ENCODE measurements around the gene SNCB. TPM values are rescaled to one million over a fixed set of nuclear protein-coding genes. Genes with fewer than 3 reads are reported as not detected.

SNCB gene
- total RNA-seq, 1 donor from 2014 or later = 0.16 TPM

DNA sequence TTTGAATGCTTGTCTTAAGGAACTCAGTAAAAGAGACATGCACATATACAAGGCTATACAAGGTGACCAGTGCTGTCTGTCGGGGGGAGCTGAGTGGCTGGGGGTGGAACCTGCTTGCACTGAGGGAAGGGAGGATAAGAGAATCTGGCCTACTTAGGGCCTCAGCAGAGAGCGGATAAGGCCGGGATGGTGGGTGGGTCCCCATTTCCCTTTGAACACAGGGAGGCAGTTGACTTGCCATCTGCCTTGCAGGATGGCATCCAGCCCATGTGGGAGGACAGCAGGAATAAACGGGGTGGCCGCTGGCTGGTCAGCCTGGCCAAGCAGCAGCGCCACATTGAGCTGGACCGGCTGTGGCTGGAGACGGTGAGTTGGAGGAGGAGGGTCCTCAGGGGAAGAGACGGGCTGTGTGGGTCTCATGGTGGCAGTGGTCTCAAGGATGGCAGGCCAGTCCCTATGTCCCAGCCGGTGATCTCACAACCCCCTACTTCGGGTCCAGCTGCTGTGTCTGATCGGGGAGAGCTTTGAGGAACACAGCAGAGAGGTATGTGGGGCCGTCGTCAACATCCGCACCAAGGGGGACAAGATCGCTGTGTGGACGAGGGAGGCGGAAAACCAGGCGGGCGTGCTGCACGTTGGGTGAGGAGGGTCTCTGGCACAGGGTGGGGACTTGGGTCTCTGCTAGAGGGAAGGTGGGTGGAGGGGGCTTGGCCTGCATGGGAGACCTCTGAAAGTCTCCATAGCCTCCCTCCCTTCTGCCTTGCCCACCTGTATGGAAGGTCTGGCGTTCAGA lies 14.7 kb upstream of the SNCB start:
- no peak for DNase-seq (ENCODE audit: low read depth)

DNA sequence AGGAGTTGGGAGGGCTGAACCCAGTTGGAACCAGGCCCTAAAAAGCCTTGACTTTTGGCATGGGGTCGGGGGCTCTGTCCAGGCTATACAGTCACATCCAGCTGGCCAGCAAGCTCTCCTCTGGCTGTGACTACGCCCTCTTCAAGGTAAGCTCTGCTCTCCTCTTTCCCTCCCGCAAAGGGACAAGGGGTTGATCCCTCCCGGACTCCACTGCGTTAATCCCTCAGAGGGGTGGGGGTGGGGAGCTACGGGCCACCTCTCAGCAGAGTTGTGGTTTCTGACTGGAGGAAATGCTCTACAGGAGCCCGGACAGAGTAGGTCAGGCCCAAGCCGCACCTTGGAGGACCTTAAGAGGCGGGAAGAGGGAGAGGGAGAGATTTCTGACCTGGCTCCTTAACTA lies 14.0 kb upstream of the SNCB start:
- no peak for DNase-seq (ENCODE audit: low read depth)

DNA sequence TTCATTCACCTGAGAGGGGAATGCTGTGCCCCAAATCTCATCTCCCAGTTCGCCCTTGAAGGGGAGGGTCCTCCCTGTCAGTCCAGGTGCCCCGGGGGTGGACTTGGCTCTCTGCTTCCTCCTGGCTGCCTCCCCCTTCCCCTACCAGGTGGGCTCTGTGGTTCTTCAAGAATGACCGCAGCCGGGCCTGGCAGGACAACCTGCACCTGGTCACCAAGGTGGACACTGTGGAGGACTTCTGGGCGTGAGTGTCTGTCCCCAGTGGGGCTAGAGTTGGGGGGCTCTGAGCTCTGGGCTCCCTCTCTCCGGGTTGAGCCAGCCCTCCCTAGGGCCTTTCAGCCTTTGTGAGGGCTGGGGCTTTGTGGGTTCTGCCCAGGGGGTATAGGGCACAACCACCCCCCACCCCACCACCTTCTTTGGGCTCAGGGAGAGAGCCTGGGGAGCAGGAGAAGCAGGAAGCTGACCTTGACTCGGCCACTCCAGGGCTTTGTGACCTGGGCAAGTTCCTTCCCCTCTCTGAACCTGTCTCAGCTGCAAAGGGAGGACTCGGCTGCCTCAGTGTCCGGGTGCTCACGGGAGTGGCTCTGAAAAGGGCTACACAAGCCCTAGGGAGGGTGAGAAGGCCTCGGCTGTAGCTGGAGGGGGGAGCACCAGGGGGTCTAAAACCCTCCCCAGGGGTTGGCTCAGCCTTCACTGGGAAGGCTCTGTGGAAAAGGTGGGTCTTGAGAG lies 13.3 kb upstream of the SNCB start:
- DNase-seq (ENCODE audit: low read depth) = no peak

DNA sequence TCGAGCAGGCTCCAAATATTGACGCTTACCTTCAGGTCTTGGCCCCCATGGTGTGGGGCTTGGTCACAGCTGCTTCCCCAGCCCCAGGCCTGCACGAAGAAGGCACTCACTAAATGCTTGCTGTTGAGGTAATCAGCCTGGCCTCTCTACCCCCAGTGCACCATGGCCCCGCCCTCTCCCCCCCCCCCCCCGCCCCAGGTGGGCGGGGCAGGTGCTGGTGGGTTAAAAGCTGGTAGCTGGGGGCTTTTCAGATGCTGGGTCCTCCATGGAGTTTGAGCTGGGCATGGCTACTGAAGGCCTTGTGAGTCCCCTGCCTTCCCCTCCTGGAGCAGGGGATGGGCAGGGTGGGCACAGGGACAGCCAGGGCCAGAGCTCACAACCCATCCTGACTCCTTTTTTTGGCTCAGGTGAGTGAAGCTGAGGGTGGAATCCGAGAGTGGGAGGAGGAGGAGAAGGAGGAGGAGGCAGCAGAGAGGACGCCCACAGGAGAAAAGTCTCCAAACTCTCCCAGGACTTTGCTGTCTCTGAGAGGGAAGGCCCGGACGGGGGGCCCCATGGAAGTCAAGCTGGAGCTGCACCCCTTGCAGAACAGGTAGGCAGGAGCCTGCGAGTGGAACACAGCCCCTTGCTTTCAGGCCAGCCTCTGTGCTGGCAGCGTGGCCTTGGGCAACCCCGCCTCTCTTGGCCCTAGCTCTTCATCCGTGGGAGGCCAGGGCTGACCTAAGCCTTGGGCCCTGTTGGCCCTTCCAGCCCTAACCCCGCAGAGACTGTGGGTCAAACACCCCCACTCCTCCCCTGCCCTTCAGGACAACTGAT lies 12.5 kb upstream of the SNCB start:
- DNase-seq (ENCODE audit: low read depth) = no peak

DNA sequence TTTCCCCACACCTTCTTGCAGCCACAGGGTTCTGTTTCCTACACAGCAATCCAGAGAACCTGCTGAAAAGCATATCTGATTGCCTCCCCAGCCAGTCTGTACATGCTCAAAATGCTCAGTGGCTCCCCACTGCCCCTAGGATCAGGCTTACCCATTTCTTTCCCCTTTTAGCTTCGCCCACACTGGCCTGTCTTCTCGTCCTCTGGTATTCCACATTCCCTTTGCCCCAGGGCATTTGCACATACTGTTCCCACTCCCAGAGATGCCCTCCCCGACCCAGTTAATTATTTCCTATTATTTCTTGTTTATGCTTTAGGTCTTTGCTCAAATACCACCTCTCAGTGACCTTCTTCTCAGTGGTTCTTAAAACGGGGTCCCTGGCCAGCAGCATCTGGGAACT lies 10.3 kb upstream of the SNCB start:
- no peak for DNase-seq (ENCODE audit: low read depth)

DNA sequence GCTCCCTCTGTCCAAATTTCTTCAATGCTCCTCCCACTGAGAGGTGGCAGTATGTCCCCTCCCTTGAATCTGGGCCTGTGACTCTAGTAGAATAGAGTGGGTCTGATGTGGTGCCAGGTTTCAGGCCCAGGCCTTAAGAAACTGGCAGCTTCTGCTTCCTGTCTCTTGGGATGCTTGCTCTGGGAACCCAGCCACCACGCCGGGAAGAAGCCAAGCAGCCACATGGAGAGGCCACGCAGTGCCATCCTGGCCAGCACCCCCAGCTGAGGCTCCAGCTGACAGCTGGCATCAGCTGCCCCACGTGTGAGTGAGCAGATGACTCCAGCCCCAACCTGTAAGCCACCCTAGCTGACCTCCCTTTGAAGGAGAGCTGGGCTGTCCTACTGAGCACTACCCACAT lies 9.6 kb upstream of the SNCB start:
- peak; percentile 87 for DNase-seq (ENCODE audit: low read depth)

DNA sequence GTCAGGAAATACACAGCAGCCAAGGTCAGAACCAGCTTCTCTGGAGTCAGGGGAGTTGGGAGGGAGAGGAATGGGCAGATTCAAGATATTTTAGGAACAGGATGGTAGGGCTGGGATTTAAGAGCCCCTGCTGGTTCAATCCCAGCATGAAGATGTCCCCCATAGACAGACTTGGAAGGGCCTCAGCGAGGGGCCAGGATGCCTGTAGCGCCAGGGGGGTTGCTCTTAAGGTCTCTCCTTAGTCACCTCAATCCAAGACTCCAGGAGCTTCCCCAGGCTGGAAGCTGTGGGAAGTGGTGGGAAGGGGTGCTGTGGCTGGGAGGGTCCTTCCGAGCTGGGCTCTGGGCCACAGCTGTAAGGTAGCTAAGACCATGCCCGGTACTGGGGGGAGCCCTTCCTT lies 8.9 kb upstream of the SNCB start:
- DNase-seq (ENCODE audit: low read depth) = no peak

DNA sequence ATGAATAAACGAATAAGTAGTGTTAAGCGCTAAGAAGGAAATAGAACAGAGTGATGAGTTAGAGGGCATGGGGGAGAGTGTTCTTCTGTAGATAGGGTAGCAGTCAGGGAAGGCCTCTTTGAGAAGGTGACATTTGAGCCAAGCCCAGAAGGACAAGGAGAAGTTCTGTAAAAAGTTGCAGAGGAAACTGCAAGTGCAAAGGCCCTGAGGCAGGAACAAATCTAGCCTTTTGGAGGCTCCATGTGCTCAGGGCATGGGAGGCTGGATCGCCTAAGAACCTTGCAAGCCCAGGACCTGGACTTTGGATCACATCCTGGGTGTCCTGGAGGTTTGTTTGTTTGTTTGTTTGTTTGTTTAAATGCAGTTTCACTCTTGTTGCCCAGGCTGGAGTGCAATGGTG lies 8.1 kb upstream of the SNCB start:
- no peak for DNase-seq (ENCODE audit: low read depth)

DNA sequence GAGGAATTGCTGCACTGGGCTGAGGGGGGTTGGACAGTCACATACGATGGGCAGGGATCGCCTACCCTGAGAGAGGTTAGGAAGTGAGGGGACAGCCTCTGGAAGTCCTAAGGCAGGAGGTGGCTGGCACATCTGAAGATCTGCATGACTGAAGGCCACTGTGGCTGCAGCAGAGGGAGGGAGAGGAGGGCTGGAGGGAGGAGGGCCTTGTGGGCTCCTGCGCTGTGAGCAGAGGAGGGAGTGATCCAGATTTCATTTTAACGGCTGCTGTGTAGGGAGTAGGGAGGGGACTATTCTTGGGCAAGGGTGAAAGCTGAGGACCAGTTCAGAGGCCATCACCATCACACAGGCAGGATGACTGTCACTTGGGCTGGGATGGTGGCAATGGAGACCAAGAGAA lies 7.2 kb upstream of the SNCB start:
- DNase-seq (ENCODE audit: low read depth) = no peak

DNA sequence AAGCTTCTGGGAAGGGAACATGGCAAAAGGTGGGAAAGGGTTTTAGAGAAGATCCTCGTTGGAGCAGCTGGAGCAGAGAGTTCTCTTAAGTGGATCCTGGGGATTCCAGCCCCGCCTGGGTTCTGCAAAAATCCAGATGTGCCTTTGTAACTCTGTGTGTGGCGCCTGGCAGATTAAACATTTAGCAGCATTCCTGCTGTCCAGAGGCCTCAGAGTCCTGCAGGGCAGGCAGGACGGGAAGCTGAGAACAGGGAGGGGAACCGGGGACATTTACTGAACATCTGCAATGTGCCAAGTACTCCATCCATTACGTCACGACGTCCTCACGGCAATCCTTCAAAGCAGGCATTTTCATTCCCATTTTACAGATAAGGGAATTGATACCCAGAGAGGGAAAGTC lies 6.1 kb upstream of the SNCB start:
- no peak for DNase-seq (ENCODE audit: low read depth)

DNA sequence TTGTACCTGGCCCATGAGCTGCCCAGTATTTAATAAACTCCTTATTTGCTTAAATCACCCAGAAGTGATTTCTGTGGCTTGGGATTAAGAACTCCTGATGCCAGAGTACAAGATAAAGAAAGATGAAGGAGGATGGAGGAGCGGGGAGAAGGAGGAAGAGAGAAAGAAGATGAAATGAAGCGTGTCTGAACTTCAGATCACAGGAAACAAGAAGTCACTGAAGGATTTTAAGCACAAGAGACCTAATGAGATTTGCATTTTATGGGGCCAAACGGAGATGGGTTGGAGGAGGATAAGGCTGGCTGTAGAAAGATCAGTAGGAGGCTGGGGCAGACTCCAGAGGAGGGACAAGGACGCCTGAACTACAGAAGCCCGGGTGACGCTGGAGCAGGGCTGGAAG lies 3.3 kb upstream of the SNCB start:
- no peak for DNase-seq (ENCODE audit: low read depth)

DNA sequence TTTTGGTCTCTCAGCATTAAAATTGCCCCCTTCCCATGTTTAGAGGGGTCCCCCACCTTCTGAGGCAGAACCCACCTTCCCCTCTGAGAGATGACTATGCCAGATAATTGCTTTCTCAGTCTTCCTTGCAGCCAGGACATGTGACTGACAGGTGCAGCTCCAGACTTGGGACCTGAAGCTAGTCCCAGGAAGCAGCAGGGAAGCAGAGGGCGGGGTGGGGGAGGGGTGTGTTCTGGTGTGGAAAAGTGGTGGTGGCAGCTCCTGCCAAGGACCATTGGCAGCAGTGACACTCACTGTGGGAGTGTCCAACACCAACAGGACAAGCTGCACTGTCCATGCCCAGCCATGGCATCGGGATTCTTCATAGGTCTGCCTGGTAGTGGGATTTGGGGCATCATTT lies 2.4 kb upstream of the SNCB start:
- peak; percentile 41 for DNase-seq (ENCODE audit: low read depth)

DNA sequence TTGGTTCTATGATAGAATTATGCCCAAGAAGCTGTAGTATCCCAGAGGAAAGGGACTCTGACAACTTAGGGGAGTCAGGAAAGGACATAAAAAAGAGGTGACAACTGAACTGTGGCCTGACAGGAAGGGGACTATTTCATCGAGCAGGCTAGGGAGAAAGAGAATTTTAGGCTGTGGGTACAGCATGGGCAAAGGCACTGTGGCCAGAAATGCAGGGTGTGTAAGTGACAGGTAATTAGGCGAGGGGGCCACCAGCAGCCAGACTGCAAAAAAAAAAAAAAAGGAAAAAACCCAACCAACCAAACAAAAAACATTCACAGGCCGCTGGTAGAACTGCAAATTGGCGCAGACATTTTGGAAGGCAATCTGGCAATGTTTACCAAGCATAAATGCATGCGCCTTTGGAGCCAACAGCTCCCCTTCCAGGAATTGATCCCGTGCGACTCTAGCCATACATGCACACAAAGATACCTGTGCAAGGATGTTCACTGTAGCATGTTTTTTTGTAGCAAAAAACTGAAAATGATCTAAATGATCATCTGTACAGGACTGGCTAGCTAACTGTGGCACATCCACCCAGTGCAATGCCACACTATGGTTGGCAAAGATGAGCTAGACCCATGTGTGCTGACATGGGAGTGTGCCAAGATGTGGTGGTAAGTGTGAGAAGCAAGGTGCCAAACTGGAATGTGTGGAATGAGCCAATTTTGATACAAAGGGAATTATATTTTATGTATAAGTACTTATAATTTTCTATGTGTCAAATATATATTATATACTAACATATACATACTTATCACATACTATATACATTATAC lies 1.3 kb upstream of the SNCB start:
- DNase-seq (ENCODE audit: low read depth) = no peak

DNA sequence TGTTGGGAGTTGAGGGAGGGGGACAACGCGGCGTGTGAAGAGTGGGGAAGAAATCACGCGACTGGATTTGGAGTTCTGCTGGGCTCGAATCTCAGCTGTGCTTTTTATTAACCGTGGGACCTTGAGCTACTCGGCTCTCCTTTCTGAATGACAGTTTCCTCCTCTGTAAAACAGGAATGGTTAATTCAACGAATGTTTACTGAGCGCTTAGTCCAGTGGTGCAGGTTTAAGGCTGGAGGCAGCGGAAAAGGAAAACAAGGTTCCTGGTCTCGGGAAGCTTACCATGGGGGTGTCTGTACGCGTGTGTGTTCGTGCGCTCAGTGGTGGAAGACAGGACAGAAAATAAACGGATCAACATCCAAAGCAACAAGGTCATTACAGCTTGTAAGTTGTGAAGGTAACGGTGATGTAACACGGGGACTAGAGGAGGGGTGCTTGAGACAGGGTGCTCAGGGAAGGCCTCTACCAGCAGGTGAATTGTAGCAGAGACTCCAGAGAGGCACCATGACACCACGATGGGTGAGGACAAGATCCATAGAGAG lies 418 bp upstream of the SNCB start:
- DNase-seq (ENCODE audit: low read depth) = no peak

DNA sequence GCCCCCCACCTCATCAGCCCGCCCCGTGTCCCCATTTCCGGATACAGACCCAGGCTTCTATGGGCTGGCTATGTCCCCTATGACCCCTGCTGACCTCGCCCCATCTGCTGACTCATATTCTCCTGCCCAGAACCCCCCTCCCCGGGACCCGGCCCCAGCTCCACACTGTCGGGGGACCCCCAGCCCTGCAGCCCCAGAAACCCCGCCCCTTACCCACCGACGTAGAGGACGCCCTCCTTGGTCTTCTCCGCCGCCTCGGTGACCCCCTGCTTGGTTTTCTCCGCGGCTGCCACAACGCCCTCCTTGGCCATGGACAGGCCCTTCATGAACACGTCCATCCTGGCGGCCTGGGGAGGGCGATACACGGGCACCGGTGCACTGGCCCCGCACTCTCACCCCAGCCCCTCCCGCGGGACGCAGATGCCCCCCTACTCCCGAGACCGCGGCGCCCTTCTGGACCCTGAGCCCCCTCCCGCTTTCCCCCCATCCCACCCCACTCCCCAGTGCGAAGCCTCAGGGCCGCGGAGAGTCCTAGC lies 949 bp downstream of the SNCB start:
- DNase-seq (ENCODE audit: low read depth) = no peak

DNA sequence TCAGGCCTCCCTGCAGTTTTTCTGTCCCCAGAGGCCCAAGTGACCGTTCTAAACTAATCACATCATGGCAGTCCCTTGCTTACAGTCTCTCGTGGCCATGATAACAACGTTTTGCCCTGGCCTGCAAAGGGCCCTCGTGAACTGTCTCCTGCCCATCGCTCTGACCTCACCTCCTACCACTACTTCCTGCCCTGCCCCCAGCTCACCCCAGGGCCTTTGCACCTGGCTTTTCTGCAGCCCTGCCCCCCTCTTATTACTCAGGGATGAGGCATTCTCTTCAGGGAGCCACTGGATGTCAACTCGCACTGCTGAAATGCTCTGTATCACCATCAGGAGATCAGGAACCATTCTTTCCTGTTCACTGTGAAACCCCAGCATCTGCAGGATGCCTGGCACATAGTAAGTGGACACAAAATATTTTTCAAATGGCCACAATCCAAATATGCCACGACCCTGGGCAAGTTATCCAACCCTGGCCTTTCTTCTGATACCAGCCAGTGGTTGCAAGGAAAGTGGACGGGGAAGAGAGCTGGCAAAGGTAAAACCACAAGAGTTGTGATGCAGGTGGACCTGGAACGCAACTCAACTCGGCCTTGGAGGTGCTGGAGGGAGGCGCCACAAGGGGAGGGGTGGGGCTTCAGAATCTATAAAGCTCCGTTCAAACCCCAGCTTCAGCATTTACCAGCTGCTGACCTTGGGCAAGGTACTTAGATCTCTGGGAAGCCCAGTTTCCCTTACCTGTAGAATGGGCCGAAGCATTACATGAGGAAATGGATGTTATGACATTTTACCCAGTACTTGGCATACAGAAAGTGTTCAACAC lies 1.7 kb downstream of the SNCB start:
- DNase-seq (ENCODE audit: low read depth) = no peak

DNA sequence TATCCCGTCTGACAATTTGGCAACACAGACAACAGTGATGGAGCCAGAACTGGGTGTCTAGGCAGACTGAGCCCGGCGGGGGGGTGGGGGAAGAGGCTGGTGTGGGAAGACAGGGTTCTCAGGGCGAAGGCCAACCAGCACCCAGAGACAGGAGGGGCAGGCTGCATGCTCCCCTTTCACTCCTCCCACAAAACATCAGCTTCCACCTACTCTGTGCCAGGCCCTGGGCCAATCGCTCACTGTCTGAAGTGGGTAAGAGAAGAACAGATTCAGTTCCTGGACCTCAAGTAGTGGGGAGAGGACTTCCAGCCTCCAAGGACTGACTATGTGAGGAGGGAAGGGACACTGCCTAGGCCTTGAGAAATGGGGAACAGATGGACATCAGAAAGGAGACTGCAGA lies 2.8 kb downstream of the SNCB start:
- no peak for DNase-seq (ENCODE audit: low read depth)

DNA sequence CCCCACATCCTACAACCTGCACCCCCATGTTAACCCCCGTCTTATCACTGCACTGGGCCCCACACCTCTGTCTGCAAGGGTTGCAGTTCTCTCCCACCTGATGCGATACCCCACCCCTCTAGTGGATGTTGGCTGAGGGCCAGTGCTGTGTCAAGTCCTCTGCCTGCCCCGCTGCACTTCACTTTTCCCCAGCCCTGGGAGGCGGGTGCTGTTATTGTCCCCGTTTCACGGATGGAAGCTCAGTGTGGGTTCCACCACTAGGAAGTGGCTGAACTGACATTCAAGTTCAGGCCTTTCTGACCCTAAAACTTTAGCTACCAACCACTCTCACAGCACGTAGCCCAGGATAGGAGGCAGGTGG lies 3.5 kb downstream of the SNCB start:
- DNase-seq (ENCODE audit: low read depth) = no peak

DNA sequence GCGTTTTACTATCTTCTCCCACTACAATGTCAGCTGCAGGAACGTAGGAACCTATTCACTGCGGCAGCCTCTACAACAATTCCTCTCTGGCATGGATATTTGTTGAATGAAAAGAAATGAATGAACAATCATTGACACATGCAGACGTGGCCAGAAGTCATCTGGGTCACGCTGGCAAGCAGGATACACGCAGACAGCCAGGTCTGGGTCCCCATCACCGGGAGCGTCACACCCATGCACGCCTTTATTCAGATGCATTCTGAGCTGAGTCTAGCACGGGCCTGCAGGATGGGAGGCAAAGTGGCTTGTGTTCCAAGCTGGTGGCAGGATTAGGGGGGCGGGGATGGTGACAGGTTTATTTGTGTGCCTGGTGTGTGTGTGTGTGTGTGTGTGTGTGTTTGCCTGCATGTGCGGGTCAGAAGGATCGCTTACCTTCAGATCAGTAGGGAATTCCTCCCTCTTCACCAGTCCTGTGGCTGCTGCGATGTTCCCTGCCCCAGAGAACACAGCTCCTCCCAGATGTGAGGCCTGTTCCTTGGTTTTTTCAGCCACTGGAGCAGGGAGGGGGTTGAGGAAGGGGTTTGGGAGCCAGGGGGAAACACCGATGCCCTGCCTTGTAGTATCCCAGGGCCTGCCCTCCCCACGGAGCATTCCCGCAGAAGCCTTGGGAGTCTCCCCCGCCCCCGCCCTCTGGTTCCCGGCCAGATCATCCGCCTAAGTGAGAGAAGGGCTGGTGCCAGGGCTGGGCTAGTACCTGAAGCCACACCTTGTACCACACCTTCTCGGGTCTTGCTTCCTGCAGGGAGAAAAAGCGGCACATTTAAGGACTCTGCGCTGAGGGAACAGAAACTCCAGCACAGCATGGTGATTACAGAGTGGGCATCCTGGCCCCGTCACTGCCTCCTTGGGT lies 4.1 kb downstream of the SNCB start:
- DNase-seq (ENCODE audit: low read depth) = no peak

Measured in myocyte (in vitro differentiated cells).